Testis (tissue), 2 donors: ENCODE results near the gene HMGN4.

Source experiments
- CTCF ChIP-seq, 3 experiments: fragments of 450-650 bp in 2 of 3; fragments of 200-600 bp in 1 of 3; sonication (generic) in 1 of 3; IDR thresholded peaks; one replicate each; pipeline ENCODE4 v1.5.1; 2016 to 2019; ENCODE audit warnings: antibody characterized with exemption in 3 of 3, mild to moderate bottlenecking in 2 of 3, moderate library complexity in 1 of 3
- POLR2A ChIP-seq: fragments of 450-650 bp; IDR thresholded peaks from one replicate; pipeline ENCODE4 v1.6.1; 2017; ENCODE audit warnings: antibody characterized with exemption, mild to moderate bottlenecking, moderate library complexity

GRCh38 chr6:26553264-26553634 is 15.1 kb downstream of the HMGN4 start:
- no peak for TF ChIP-seq CTCF (IDR thresholded peaks at IDR 0.05)
- no peak for TF ChIP-seq POLR2A
